Bronchial epithelial cell (primary cell): Measurements from ENCODE around the gene EMC9. TPM values are rescaled to one million over a fixed set of nuclear protein-coding genes. Genes with fewer than 3 reads are reported as not detected.

Experiments used
- DNase-seq: peaks from one replicate; pipeline ENCODE4 v3.0.0-alpha.2; 2010; ENCODE audit warnings: low read depth
- FAIRE-seq: peaks from 2 replicates; lab custom pipeline; 2011; peaks lifted over from hg19 to GRCh38; lab: Jason Lieb, UNC
- H3K27me3 ChIP-seq: 2 replicates; pipeline ENCODE4 v1.5.1; 2011; ENCODE audit warnings: low read length; ENCODE audit not compliant: control insufficient read depth, insufficient read depth
- H3K36me3 ChIP-seq: 2 replicates; pipeline ENCODE4 v1.5.1; 2011; ENCODE audit warnings: low read length; ENCODE audit not compliant: control insufficient read depth, insufficient read depth
- H3K4me3 ChIP-seq: 2 replicates; pipeline ENCODE4 v1.5.1; 2011; ENCODE audit warnings: mild to moderate bottlenecking, low read depth, low read length, control low read depth
- total RNA-seq: library from RNA; depleted of rRNA; stranded (reverse); fragments of >200 nt; gene quantifications from 2 replicates; pipeline ENCODE4 v1.2.1, GENCODE V29; 2014
- TF ChIP-seq, protein P1 (sequence below): IDR thresholded peaks from 2 replicates; pipeline ENCODE4 v1.5.1; 2011; ENCODE audit warnings: mild to moderate bottlenecking, moderate library complexity, low read length, control low read depth, inconsistent platforms; ENCODE audit not compliant: insufficient read depth, severe bottlenecking

EMC9 gene
- total RNA-seq, 1 donor from 2014 or later: 12.6 TPM

DNA sequence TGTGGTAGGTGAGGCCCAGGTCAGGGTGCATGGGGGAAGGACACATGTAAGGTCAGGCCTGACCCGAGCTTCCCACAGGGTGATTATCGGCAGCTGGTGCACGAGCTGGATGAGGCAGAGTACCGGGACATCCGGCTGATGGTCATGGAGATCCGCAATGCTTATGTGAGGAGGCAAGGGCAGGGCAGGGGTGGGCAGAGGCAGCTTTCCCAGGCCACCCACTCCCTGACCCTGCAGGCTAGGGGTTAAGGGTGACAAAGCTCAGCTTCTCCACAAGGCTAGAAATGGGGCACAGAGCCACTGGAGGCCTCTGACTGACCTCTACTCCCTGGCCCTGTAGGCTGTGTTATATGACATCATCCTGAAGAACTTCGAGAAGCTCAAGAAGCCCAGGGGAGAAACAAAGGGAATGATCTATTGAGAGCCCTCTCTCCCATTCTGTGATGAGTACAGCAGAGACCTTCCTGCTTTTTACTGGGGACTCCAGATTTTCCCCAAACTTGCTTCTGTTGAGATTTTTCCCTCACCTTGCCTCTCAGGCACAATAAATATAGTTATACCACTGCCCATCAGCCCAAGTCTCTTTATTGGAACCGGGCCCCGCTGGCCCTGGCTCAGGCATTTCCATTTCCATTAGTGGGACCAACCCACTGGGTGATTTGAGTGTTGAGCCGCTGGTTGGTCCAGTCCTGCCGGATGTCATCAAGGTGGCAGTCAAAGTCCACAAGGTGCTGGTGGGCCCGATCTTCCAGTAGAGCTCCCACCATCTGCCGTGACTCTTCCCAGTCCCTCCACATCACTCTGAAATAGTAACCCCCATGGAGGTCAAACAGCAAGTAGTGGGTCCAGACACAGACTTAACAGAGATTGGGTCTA is 2.8 kb downstream of the EMC9 start:
- DNase-seq: no peak
- H3K4me3 ChIP-seq: no peak overlapping the region

GRCh38 chr14:24137529-24138395 is 3.6 kb downstream of the EMC9 start:
- Histone ChIP-seq H3K4me3 (no peak overlapping the region), H3K36me3 (peaks cover 11% of the 10 kb centered on the region), H3K27me3 (no peaks in the 10 kb centered on the region)
- no peak for FAIRE-seq
- DNase-seq: no peak
- TF ChIP-seq, protein P1, sequence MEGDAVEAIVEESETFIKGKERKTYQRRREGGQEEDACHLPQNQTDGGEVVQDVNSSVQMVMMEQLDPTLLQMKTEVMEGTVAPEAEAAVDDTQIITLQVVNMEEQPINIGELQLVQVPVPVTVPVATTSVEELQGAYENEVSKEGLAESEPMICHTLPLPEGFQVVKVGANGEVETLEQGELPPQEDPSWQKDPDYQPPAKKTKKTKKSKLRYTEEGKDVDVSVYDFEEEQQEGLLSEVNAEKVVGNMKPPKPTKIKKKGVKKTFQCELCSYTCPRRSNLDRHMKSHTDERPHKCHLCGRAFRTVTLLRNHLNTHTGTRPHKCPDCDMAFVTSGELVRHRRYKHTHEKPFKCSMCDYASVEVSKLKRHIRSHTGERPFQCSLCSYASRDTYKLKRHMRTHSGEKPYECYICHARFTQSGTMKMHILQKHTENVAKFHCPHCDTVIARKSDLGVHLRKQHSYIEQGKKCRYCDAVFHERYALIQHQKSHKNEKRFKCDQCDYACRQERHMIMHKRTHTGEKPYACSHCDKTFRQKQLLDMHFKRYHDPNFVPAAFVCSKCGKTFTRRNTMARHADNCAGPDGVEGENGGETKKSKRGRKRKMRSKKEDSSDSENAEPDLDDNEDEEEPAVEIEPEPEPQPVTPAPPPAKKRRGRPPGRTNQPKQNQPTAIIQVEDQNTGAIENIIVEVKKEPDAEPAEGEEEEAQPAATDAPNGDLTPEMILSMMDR: no peak

More for the DNA sequence above, 2.8 kb downstream of the EMC9 start:
- H3K36me3 ChIP-seq: peaks cover 11% of the 10 kb centered on the region
- TF ChIP-seq, protein P1: no peak
- no peaks in the 10 kb centered on the region for H3K27me3 ChIP-seq
- FAIRE-seq: no peak

DNA sequence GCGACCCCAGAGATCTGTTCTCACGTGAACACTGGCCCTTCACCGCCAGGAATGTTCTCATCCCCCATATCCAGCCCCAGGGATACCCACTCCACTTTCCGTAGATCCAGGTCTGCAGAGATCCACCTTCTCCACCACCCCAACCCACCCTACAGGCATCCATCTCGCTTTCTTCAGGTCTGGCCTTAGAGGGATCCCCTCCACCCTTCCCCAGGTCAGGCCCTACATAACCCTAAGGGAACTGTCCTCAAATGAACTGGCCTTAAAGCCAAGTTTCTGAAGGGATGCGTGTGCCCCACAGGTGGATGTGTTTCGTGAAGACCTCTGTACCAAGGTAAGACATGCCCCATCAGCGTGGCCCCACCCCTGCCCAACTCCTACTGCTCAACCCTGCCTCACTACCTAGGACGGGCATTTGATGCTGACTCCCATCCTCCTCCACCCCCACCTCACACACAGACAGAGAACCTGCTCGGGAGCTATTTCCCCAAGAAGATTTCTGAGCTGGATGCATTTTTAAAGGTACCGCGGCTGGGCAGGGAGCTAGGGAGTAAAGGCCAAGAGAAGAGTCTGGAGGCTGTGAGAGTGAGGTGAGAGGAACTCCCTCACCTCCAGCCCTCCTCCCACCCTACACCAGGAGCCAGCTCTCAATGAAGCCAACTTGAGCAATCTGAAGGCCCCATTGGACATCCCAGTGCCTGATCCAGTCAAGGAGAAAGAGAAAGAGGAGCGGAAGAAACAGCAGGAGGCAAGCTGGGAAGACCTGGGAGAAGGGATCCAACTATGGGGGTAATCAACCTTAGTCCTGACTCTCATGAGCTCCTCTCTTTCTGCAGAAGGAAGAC is 4.5 kb downstream of the EMC9 start:
- TF ChIP-seq, protein P1: no peak
- H3K36me3 ChIP-seq: peaks cover 12% of the 10 kb centered on the region
- H3K4me3 ChIP-seq: peak overlapping the region; percentile 67
- no peak for DNase-seq
- FAIRE-seq: no peak
- no peaks in the 10 kb centered on the region for H3K27me3 ChIP-seq

GRCh38 chr14:24135834-24136683 is 5.3 kb downstream of the EMC9 start, which contains the start of gene PSME1:
Gene PSME1, plus strand, starts transcription at chr14:24136194. Its CDS starts 69 bp downstream, at chr14:24136263.
- Histone ChIP-seq H3K27me3 (no peaks in the 10 kb centered on the region), H3K36me3 (peaks cover 12% of the 10 kb centered on the region), H3K4me3 (peak within 1 kb of the TSS; percentile 67)
- DNase-seq (peak; percentile 68), FAIRE-seq (no peak)
- TF ChIP-seq, protein P1: no peak

DNA sequence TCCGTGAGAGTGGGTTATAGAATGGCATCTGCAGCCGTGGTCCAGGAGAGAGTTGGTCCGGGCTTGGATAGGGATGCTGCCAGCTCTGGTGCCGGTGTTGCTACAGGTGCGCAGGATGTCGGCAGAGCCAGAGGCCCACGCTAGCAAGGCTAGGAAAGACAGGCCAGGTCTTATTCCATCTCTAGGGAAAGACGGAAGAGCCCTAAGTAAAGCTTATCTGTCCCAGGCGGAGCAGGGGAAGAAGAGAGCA is 5.9 kb downstream of the EMC9 start:
- Histone ChIP-seq H3K36me3 (peaks cover 12% of the 10 kb centered on the region), H3K4me3 (peak overlapping the region; percentile 67), H3K27me3 (no peaks in the 10 kb centered on the region)
- FAIRE-seq (no peak), DNase-seq (no peak)
- TF ChIP-seq, protein P1: no peak
